Ishikawa (cell line): ENCODE results near the gene ACKR3.

ENCODE experiments used
- EP300 ChIP-seq: IDR thresholded peaks from 2 replicates; pipeline ENCODE4 v1.6.1; 2012; ENCODE audit warnings: borderline replicate concordance
- TAF1 ChIP-seq: IDR thresholded peaks from 2 replicates; pipeline ENCODE4 v1.6.1; 2012; ENCODE audit warnings: low read depth, mild to moderate bottlenecking
- TEAD4 ChIP-seq: IDR thresholded peaks from 2 replicates; pipeline ENCODE4 v1.6.1; 2012
- YY1 ChIP-seq: IDR thresholded peaks from 2 replicates; pipeline ENCODE4 v1.6.1; 2012; ENCODE audit warnings: low read depth
- TF ChIP-seq, protein P1 (sequence below): IDR thresholded peaks from 2 replicates; pipeline ENCODE4 v1.6.1; 2012
- TF ChIP-seq, protein P2 (sequence below): IDR thresholded peaks from 2 replicates; pipeline ENCODE4 v1.6.1; 2012; ENCODE audit warnings: low read depth, mild to moderate bottlenecking

DNA sequence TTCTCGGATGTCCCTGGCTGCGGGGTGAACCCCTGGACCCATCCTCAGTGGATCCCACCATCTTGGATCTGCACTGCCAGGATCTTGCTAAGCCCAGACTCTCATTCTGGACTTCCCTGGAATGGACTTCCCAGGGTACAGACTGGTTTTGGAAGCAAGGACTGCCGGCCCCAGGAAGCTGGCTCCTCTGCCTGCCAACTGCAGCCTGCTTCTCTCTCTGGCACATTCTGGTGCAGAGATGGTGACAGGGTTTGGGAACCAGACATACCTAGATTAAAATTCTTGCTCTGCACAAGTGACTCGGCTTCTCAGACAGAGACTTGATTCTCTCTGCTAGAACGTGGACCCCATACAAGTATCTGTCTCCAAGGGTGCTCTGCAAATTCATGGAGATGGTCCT, 29.4 kb downstream of the ACKR3 start:
- TF ChIP-seq TEAD4 (no peak), TAF1 (no peak), EP300 (no peak), YY1 (no peak)
- TF ChIP-seq, protein P1, sequence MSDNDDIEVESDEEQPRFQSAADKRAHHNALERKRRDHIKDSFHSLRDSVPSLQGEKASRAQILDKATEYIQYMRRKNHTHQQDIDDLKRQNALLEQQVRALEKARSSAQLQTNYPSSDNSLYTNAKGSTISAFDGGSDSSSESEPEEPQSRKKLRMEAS = no peak
- TF ChIP-seq, protein P2, sequence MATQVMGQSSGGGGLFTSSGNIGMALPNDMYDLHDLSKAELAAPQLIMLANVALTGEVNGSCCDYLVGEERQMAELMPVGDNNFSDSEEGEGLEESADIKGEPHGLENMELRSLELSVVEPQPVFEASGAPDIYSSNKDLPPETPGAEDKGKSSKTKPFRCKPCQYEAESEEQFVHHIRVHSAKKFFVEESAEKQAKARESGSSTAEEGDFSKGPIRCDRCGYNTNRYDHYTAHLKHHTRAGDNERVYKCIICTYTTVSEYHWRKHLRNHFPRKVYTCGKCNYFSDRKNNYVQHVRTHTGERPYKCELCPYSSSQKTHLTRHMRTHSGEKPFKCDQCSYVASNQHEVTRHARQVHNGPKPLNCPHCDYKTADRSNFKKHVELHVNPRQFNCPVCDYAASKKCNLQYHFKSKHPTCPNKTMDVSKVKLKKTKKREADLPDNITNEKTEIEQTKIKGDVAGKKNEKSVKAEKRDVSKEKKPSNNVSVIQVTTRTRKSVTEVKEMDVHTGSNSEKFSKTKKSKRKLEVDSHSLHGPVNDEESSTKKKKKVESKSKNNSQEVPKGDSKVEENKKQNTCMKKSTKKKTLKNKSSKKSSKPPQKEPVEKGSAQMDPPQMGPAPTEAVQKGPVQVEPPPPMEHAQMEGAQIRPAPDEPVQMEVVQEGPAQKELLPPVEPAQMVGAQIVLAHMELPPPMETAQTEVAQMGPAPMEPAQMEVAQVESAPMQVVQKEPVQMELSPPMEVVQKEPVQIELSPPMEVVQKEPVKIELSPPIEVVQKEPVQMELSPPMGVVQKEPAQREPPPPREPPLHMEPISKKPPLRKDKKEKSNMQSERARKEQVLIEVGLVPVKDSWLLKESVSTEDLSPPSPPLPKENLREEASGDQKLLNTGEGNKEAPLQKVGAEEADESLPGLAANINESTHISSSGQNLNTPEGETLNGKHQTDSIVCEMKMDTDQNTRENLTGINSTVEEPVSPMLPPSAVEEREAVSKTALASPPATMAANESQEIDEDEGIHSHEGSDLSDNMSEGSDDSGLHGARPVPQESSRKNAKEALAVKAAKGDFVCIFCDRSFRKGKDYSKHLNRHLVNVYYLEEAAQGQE = no peak
